ENCODE data around the gene ZNF33B. TPM values are rescaled to one million over a fixed set of nuclear protein-coding genes. Genes with fewer than 3 reads are reported as not detected.

The ZNF33B gene
- total and polyA plus RNA-seq, 9 of the 15 experiments (the other 6 are each of a cell fraction or from before 2014, with no cell fraction given) = 6.9 to 23.9 (median 15.4) TPM

- CTCF ChIA-PET (ENCODE audit: low intra/inter-chr PET ratio) = no interaction called here
- H3K79me2 ChIP-seq (ENCODE audit: control insufficient read depth, insufficient read depth, low read length) = peaks cover 44% of the 10 kb centered on the region
These were observed 90.1 kb downstream of the ZNF33B start for GRCh38 chr10:42548254-42548653.

More at GRCh38 chr10:42548254-42548653, 90.1 kb downstream of the ZNF33B start:
- Histone ChIP-seq H3K9me3 (replicated peaks; ENCODE audit: control insufficient read depth, insufficient read depth, low read depth, low read length) (peaks cover 9% of the 10 kb centered on the region; the same call in 1 of the 2 replicates), H3K27me3 (ENCODE audit: control insufficient read depth in 2 of 2, insufficient read depth in 2 of 2, low read length in 2 of 2) (no peaks in the 10 kb centered on the region), H3K4me2 (ENCODE audit: insufficient read depth, low read length) (no peak overlapping the region), H3K4me1 (replicated peaks in 1 of 2; ENCODE audit: control insufficient read depth in 2 of 2, insufficient read depth in 2 of 2, low read length in 2 of 2) (peaks cover 7 to 17% of the 10 kb centered on the region in 2 experiments), H3K9me1 (ENCODE audit: control insufficient read depth, insufficient read depth, low read length) (no peaks in the 10 kb centered on the region), H3K27ac (ENCODE audit: extremely low read depth, low read depth, low read length) (no peak overlapping the region), H2AFZ (ENCODE audit: low read depth, low read length) (no peak overlapping the region), H3K4me3 (no peak overlapping the region), H3K9ac (ENCODE audit: insufficient read depth in 1 of 2, low read depth in 2 of 2, low read length in 2 of 2) (no peak overlapping the region), H4K20me1 (replicated peaks; ENCODE audit: control insufficient read depth, insufficient read depth, low read length) (no peaks in the 10 kb centered on the region), H3K36me3 (ENCODE audit: control insufficient read depth, insufficient read depth, low read length) (peaks cover 15% of the 10 kb centered on the region; the same call in 1 of the 3 replicates)
- DNase-seq (ENCODE audit: extremely low read depth in 1 of 4, low spot score in 3 of 4) = no peak
- ATAC-seq = no peak
- BruUV-seq (replicated peaks) = no TSS peak
- TF ChIP-seq ZBTB40 (IDR thresholded peaks at IDR 0.05) (peak; percentile 68), ZBTB40 (CRISPR knock-in tag; IDR thresholded peaks at IDR 0.05) (peak; percentile 61), NRF1 (conservative IDR thresholded peaks at IDR 0.05 in 1 of 2, IDR thresholded peaks at IDR 0.05 in 1 of 2) (no peak)
- in situ Hi-C loops (cut with MboI) = no loop called here
- 96% methylated on average over 3 of the region's 3 CpGs for WGBS (ENCODE audit: insufficient coverage, low coverage, missing lambda C conversion rate)
- intact Hi-C loops (cut with micrococcal nuclease) = no loop called here
- POLR2A ChIA-PET = no interaction called here
- FAIRE-seq = no peak
